K562 (cell line): ENCODE measurements around the gene SLC39A3. TPM values are rescaled to one million over a fixed set of nuclear protein-coding genes. Genes with fewer than 3 reads are reported as not detected.

ENCODE experiments used
- ARID2 ChIP-seq: fragments of 450-650 bp; IDR thresholded peaks from 2 replicates; pipeline ENCODE4 v1.6.1; 2017; ENCODE audit warnings: antibody characterized with exemption, mild to moderate bottlenecking
- ARID4B ChIP-seq: sonication (generic); formaldehyde crosslinking; IDR thresholded peaks from 2 replicates; pipeline ENCODE4 v1.8.0; 2022; ENCODE audit warnings: mild to moderate bottlenecking, missing genetic modification reagents
- ESRRA ChIP-seq: fragments of 450-650 bp; IDR thresholded peaks from 2 replicates; pipeline ENCODE4 v1.6.1; 2014; ENCODE audit warnings: low read depth, mild to moderate bottlenecking, moderate library complexity, borderline replicate concordance
- HDAC1 ChIP-seq, 2 experiments: fragments of 450-650 bp; IDR thresholded peaks; 2 replicates each; pipeline ENCODE4 v1.6.1; 2016 to 2017; ENCODE audit warnings: inconsistent platforms in 1 of 2, mild to moderate bottlenecking in 1 of 2, moderate library complexity in 1 of 2
- HINFP ChIP-seq: fragments of 450-650 bp; conservative IDR thresholded peaks from 2 replicates; pipeline ENCODE4 v1.6.1; 2016; ENCODE audit warnings: missing genetic modification characterization, low read depth, mild to moderate bottlenecking, control low read depth, missing compliant biosample characterization
- HIVEP1 ChIP-seq: fragments of 250-450 bp; sonication (Bioruptor Pico); IDR thresholded peaks from 2 replicates; pipeline ENCODE4 v1.4.0; 2020; ENCODE audit warnings: mild to moderate bottlenecking
- KDM5B ChIP-seq: fragments of 200-600 bp; sonication (generic); IDR thresholded peaks from 2 replicates; pipeline ENCODE4 v1.6.1; 2012; ENCODE audit warnings: low read depth, mild to moderate bottlenecking, moderate library complexity, low read length, control low read depth, inconsistent platforms; ENCODE audit not compliant: insufficient replicate concordance
- KLF13 ChIP-seq: fragments of 450-650 bp; IDR thresholded peaks from 2 replicates; pipeline ENCODE4 v1.6.1; 2016; ENCODE audit warnings: missing genetic modification characterization, low read depth, mild to moderate bottlenecking, missing compliant biosample characterization, moderate library complexity, borderline replicate concordance
- PHF21A ChIP-seq: fragments of 450-650 bp; IDR thresholded peaks from 2 replicates; pipeline ENCODE4 v1.6.1; 2017; ENCODE audit warnings: low read depth, borderline replicate concordance
- PHF8 ChIP-seq: fragments of 200-600 bp; sonication (generic); IDR thresholded peaks from 2 replicates; pipeline ENCODE4 v1.6.1; 2012; ENCODE audit warnings: mixed run types, mild to moderate bottlenecking, inconsistent platforms, low read length, moderate library complexity, borderline replicate concordance
- ZBTB7A ChIP-seq: IDR thresholded peaks from 2 replicates; pipeline ENCODE4 v1.6.1; 2011; ENCODE audit warnings: low read depth, mild to moderate bottlenecking, low read length, moderate library complexity, borderline replicate concordance; ENCODE audit not compliant: control insufficient read depth
- polyA plus RNA-seq, 8 experiments: library from polyadenylated mRNA; depleted of rRNA in 4 of 8; stranded (reverse) in 5 of 8; unstranded in 3 of 8; fragments of >200 nt; fragmentation: Nextera tagmentation in 2 of 8; fragmentation: Illumina TruSeq in 1 of 8; extraction: Ambion mirVana in 2 of 8; extraction: Trizol in 1 of 8; gene quantifications; 2 replicates each; pipeline versions ENCODE4 v1.2.1 to v1.2.3, GENCODE V29; 2011 to 2014; ENCODE audit warnings: inconsistent platforms in 1 of 8, missing spikeins in 1 of 8
- total RNA-seq, 7 experiments: library from RNA; depleted of rRNA in 6 of 7; stranded (reverse); fragments of >200 nt in 6 of 7; fragmentation: Illumina TruSeq in 2 of 7; extraction: Trizol in 2 of 7; gene quantifications; 2 replicates each; pipeline versions ENCODE4 v1.2.1 to v1.2.3, GENCODE V29; 2011 to 2021; ENCODE audit warnings: low replicate concordance in 1 of 7

Gene SLC39A3
- total and polyA plus RNA-seq, 9 of the 15 experiments (the other 6 are each of a cell fraction or from before 2014, with no cell fraction given) = 2.3 to 215 (median 127) TPM

DNA sequence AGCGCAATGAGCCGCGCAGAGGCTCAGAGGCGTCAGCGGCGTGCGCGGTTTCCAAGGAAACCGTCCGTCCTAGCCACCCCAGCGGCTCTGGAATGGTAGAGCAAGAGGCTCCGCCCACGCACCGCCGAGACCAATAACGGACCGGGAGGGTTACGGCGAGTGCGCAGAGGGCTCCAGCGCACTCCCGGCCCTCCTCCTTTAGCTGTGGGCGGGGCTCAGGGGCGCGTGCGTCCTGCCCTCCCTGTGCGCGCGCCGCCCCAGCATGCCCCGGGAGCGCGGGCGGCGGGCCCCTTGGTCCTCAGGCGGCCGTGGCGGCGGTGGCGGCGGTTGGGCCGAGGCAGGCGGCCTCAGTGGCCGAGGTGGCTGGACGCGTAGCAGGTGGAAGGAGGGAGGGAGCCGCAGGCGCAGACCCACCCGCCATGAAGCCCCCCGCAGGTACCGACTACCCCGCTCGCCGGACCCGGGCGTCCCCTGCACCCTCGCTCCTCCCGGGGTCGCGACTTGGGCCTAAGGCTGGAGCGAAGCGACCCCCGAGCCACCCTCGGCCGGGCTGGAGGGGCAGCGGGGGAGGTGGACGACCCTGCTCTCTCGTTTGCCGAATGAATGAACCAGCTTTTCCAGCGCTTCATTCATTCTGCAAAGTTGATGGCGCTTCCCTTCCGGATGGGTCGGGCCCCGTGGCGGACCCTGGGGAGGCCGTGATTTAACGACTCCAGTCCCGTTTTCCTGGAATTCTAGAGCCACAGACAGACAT is 45.6 kb upstream of the SLC39A3 start, which contains the start of gene THOP1 (continued):
- peak; percentile 31; the same call in 1 of the 2 replicates for TF ChIP-seq ZBTB7A
- TF ChIP-seq KDM5B = peak; percentile 77
- peak; percentile 41; the same call in 1 of the 2 replicates for TF ChIP-seq ARID4B
- peak; percentile 46; the same call in 1 of the 2 replicates for TF ChIP-seq PHF21A
- no peak for TF ChIP-seq ARID2
- TF ChIP-seq KLF13 (tag) = no peak
- peak; percentile 45; the same call in 1 of the 2 replicates for TF ChIP-seq ESRRA
- TF ChIP-seq HDAC1 (IDR thresholded peaks at IDR 0.05) = peak in 1 of 2 experiments; percentile 88; a peak in 2 of 4 replicates
- TF ChIP-seq HIVEP1 = 0 out of 2 replicates have a peak, but pooled peaks have one; percentile 46
- TF ChIP-seq HINFP = peak; percentile 95
- TF ChIP-seq PHF8 = peak; percentile 92
